ENCODE measurements around the gene PEAK1. TPM values are rescaled to one million over a fixed set of nuclear protein-coding genes. Genes with fewer than 3 reads are reported as not detected.
A peak's percentile ranks its signal among the peaks of the same experiment; 100 is the strongest.

The PEAK1 gene
- total and polyA plus RNA-seq, 9 of the 15 experiments (the other 6 are each of a cell fraction or from before 2014, with no cell fraction given) = 0.99 to 22.4 (median 10.8) TPM

GRCh38 chr15:77185242-77185785, 234.6 kb downstream of the PEAK1 start:
- intact Hi-C loops (cut with micrococcal nuclease) (loop anchor here (10.0 kb wide), 1 partner anchor 161 kb away; no protein-coding TSS in a partner anchor), in situ Hi-C loops (cut with MboI) (no loop called here)
- ChIA-PET CTCF (ENCODE audit: low intra/inter-chr PET ratio) (interaction anchor here (3.6 kb wide), 2 partner anchors 311 to 358 kb away, joined by 22 to 36 read pairs; no protein-coding TSS in a partner anchor), POLR2A (no interaction called here)
- Histone ChIP-seq H4K20me1 (replicated peaks; ENCODE audit: control insufficient read depth, insufficient read depth, low read length) (no peaks in the 10 kb centered on the region), H3K27me3 (ENCODE audit: control insufficient read depth in 2 of 2, insufficient read depth in 2 of 2, low read length in 2 of 2) (no peaks in the 10 kb centered on the region), H3K79me2 (ENCODE audit: control insufficient read depth, insufficient read depth, low read length) (no peaks in the 10 kb centered on the region), H3K36me3 (ENCODE audit: control insufficient read depth, insufficient read depth, low read length) (peaks cover 6% of the 10 kb centered on the region; the same call in 1 of the 3 replicates), H2AFZ (ENCODE audit: low read depth, low read length) (no peak overlapping the region), H3K27ac (ENCODE audit: extremely low read depth, low read depth, low read length) (no peak overlapping the region), H3K9me1 (ENCODE audit: control insufficient read depth, insufficient read depth, low read length) (no peaks in the 10 kb centered on the region), H3K4me1 (replicated peaks in 1 of 2; ENCODE audit: control insufficient read depth in 2 of 2, insufficient read depth in 2 of 2, low read length in 2 of 2) (peaks cover 0 to 25% of the 10 kb centered on the region in 2 experiments; a peak in 3 of 5 replicates), H3K4me3 (no peak overlapping the region), H3K9ac (ENCODE audit: insufficient read depth in 1 of 2, low read depth in 2 of 2, low read length in 2 of 2) (no peak overlapping the region), H3K9me3 (replicated peaks; ENCODE audit: control insufficient read depth, insufficient read depth, low read depth, low read length) (no peaks in the 10 kb centered on the region), H3K4me2 (ENCODE audit: insufficient read depth, low read length) (no peak overlapping the region)
- no peak for FAIRE-seq
- peak in 1 of 4 experiments; percentile 11 for DNase-seq (ENCODE audit: extremely low read depth in 1 of 4, low spot score in 3 of 4)
- no peak for ATAC-seq
- 88% methylated on average over 2 of the region's 2 CpGs for WGBS (ENCODE audit: insufficient coverage, low coverage, missing lambda C conversion rate)
- BruUV-seq (replicated peaks) = no TSS peak
- TF ChIP-seq ZSCAN32 (CRISPR knock-in tag; IDR thresholded peaks at IDR 0.05) (no peak), GMEB1 (CRISPR knock-in tag; IDR thresholded peaks at IDR 0.05) (no peak), MAZ (CRISPR knock-in tag; conservative IDR thresholded peaks at IDR 0.05 in 1 of 2, IDR thresholded peaks at IDR 0.05 in 1 of 2) (no peak), ZNF766 (CRISPR knock-in tag; conservative IDR thresholded peaks at IDR 0.05) (no peak), KDM1A (IDR thresholded peaks at IDR 0.05) (no peak), TCF7 (IDR thresholded peaks at IDR 0.05; ENCODE audit: borderline replicate concordance) (no peak), MYC (IDR thresholded peaks at IDR 0.05; ENCODE audit: low read depth, low read length) (no peak), MYC (CRISPR knock-in tag; IDR thresholded peaks at IDR 0.05; ENCODE audit: borderline replicate concordance, low read depth) (no peak), TBP (optimal IDR thresholded peaks at IDR 0.05; ENCODE audit: low read depth, low read length) (no peak), ZBTB40 (IDR thresholded peaks at IDR 0.05) (no peak), ZBTB40 (CRISPR knock-in tag; IDR thresholded peaks at IDR 0.05) (no peak), MCM2 (IDR thresholded peaks at IDR 0.05; ENCODE audit: low read depth) (no peak)

Data from K562 (cell line).